ENCODE results near the gene RNF130.
A peak's percentile ranks its signal among the peaks of the same experiment; 100 is the strongest.

- TF ChIP-seq POLR2A (IDR thresholded peaks at IDR 0.05), result no peak
- TF ChIP-seq CTCF (IDR thresholded peaks at IDR 0.05), result peak in 1 of 4 experiments; percentile 34
- TF ChIP-seq POLR2AphosphoS5 (IDR thresholded peaks at IDR 0.05), result no peak
- no peak for TF ChIP-seq EP300 (IDR thresholded peaks at IDR 0.05)
These were observed 96.4 kb downstream of the RNF130 start for GRCh38 chr5:179974946-179975712.
